Limb (tissue), 2 donors: ENCODE results near the gene EARS2.
"Not testable (repeated sequence)": the region's sequence is repeated elsewhere in the genome, so short reads cannot be mapped to it uniquely, and the experiment has no call there.

Experiments
- DNase-seq, 2 donors: peaks; one replicate each; pipeline ENCODE4 v3.0.0-alpha.2; 2016; ENCODE audit errors: extremely low spot score in 2 of 2

Gene EARS2

GRCh38 chr16:23505671-23506605 lies 51.2 kb downstream of the EARS2 start:
- no peak for DNase-seq

- no peak for DNase-seq
Observed at GRCh38 chr16:23505180-23505665, 51.9 kb downstream of the EARS2 start.

- DNase-seq, result peak in 1 of 2 donors; percentile 47
Observed at GRCh38 chr16:23504453-23505179, 52.5 kb downstream of the EARS2 start.

- no peak for DNase-seq
Observed at GRCh38 chr16:23504076-23504452, 53.1 kb downstream of the EARS2 start.

- no peak for DNase-seq
Observed at GRCh38 chr16:23502466-23502865, 54.7 kb downstream of the EARS2 start.

- DNase-seq, result no peak
Observed at GRCh38 chr16:23501291-23501690, 55.9 kb downstream of the EARS2 start.

GRCh38 chr16:23500862-23501225 lies 56.3 kb downstream of the EARS2 start:
- no peak for DNase-seq

- DNase-seq, result no peak
Observed at GRCh38 chr16:23500212-23500861, 56.8 kb downstream of the EARS2 start.

GRCh38 chr16:23499801-23500200 lies 57.3 kb downstream of the EARS2 start:
- DNase-seq, result no peak

GRCh38 chr16:23498863-23499262 lies 58.3 kb downstream of the EARS2 start:
- no peak for DNase-seq

- DNase-seq, result no peak
Observed at GRCh38 chr16:23497543-23497868, 59.6 kb downstream of the EARS2 start.

- DNase-seq, result no peak
Observed at GRCh38 chr16:23496821-23497542, 60.2 kb downstream of the EARS2 start.

GRCh38 chr16:23495671-23496070 lies 61.5 kb downstream of the EARS2 start:
- no peak for DNase-seq

GRCh38 chr16:23494188-23494587 lies 63.0 kb downstream of the EARS2 start:
- no peak for DNase-seq

- DNase-seq, result no peak
Observed at GRCh38 chr16:23491490-23492391, 65.4 kb downstream of the EARS2 start.

- no peak for DNase-seq
Observed at GRCh38 chr16:23486480-23486879, 70.7 kb downstream of the EARS2 start.

GRCh38 chr16:23485841-23486240 lies 71.3 kb downstream of the EARS2 start:
- DNase-seq, result no peak

- DNase-seq, result no peak
Observed at GRCh38 chr16:23485257-23485614, 71.9 kb downstream of the EARS2 start.

- DNase-seq, result no peak
Observed at GRCh38 chr16:23484510-23485256, 72.5 kb downstream of the EARS2 start.

GRCh38 chr16:23483492-23483891 lies 73.7 kb downstream of the EARS2 start:
- DNase-seq, result not testable (repeated sequence)
